Stomach (tissue), 4 donors: ENCODE data around the gene TSC22D1.

Experiments
- POLR2A ChIP-seq, 4 donors: fragments of 450-650 bp; IDR thresholded peaks; one replicate each; pipeline ENCODE4 v1.6.1; 2016; ENCODE audit warnings: antibody characterized with exemption in 4 of 4, control low read depth in 2 of 4, mild to moderate bottlenecking in 1 of 4, moderate library complexity in 1 of 4
- POLR2AphosphoS5 ChIP-seq, 3 donors: sonication (generic); formaldehyde crosslinking; IDR thresholded peaks; one replicate each; pipeline ENCODE4 v1.6.1; 2016; ENCODE audit warnings: antibody characterized with exemption in 3 of 3
- TF ChIP-seq, protein P1 (sequence below), 7 experiments: fragments of 450-650 bp in 4 of 7; fragments of 200-600 bp in 3 of 7; sonication (generic) in 3 of 7; IDR thresholded peaks; one replicate each; pipeline ENCODE4 v1.5.1; 2016 to 2019; ENCODE audit warnings: antibody characterized with exemption in 7 of 7, control low read depth in 2 of 7, mild to moderate bottlenecking in 1 of 7

DNA sequence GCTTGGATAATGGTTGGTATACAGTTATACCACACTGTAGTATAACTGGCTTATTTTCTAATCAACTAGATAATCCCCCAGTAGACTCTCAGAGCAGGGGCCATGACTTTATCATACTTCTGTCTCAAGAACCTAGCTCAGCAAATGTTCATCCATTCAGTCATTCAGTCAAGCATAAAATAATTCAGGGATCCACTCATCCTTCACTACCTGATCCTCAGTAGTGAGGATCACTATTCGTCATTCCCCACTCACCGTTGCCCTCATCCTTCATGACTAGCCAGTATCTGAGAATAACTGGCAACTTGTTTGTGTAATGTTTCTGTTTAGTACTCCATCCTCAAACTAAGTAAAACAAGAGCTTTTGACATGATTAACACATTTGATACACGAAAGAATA, 77.6 kb downstream of the TSC22D1 start:
- TF ChIP-seq, protein P1, sequence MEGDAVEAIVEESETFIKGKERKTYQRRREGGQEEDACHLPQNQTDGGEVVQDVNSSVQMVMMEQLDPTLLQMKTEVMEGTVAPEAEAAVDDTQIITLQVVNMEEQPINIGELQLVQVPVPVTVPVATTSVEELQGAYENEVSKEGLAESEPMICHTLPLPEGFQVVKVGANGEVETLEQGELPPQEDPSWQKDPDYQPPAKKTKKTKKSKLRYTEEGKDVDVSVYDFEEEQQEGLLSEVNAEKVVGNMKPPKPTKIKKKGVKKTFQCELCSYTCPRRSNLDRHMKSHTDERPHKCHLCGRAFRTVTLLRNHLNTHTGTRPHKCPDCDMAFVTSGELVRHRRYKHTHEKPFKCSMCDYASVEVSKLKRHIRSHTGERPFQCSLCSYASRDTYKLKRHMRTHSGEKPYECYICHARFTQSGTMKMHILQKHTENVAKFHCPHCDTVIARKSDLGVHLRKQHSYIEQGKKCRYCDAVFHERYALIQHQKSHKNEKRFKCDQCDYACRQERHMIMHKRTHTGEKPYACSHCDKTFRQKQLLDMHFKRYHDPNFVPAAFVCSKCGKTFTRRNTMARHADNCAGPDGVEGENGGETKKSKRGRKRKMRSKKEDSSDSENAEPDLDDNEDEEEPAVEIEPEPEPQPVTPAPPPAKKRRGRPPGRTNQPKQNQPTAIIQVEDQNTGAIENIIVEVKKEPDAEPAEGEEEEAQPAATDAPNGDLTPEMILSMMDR (IDR thresholded peaks at IDR 0.05) = no peak
- TF ChIP-seq POLR2A (IDR thresholded peaks at IDR 0.05) = no peak
- TF ChIP-seq POLR2AphosphoS5 (IDR thresholded peaks at IDR 0.05) = no peak
